K562 (cell line): ENCODE results near the gene HOXA10. TPM values are rescaled to one million over a fixed set of nuclear protein-coding genes. Genes with fewer than 3 reads are reported as not detected.

Source experiments
- HEY1 ChIP-seq: fragments of 250-450 bp; sonication (Bioruptor Pico); IDR thresholded peaks from 2 replicates; pipeline ENCODE4 v1.5.0; 2020; ENCODE audit warnings: mild to moderate bottlenecking, moderate library complexity, borderline replicate concordance
- HMGXB4 ChIP-seq: sonication (generic); formaldehyde crosslinking; IDR thresholded peaks from 2 replicates; pipeline ENCODE4 v1.8.1; 2023; ENCODE audit warnings: mild to moderate bottlenecking, missing genetic modification reagents
- HOMEZ ChIP-seq: fragments of 250-450 bp; sonication (Bioruptor Pico); IDR thresholded peaks from 2 replicates; pipeline ENCODE4 v1.4.0; 2020; ENCODE audit warnings: mild to moderate bottlenecking, moderate library complexity
- MTA1 ChIP-seq: fragments of 450-650 bp; IDR thresholded peaks from 2 replicates; pipeline ENCODE4 v1.6.1; 2017; ENCODE audit warnings: borderline replicate concordance
- NCOA6 ChIP-seq: fragments of 450-650 bp; IDR thresholded peaks from 2 replicates; pipeline ENCODE4 v1.6.1; 2017; ENCODE audit warnings: mild to moderate bottlenecking
- TCF15 ChIP-seq: fragments of 250-450 bp; sonication (Bioruptor Pico); IDR thresholded peaks from 2 replicates; pipeline ENCODE4 v1.8.0; 2022; ENCODE audit warnings: moderate library complexity, mild to moderate bottlenecking, inconsistent platforms
- polyA plus RNA-seq, 8 experiments: library from polyadenylated mRNA; depleted of rRNA in 4 of 8; stranded (reverse) in 5 of 8; unstranded in 3 of 8; fragments of >200 nt; fragmentation: Nextera tagmentation in 2 of 8; fragmentation: Illumina TruSeq in 1 of 8; extraction: Ambion mirVana in 2 of 8; extraction: Trizol in 1 of 8; gene quantifications; 2 replicates each; pipeline versions ENCODE4 v1.2.1 to v1.2.3, GENCODE V29; 2011 to 2014; ENCODE audit warnings: inconsistent platforms in 1 of 8, missing spikeins in 1 of 8
- total RNA-seq, 7 experiments: library from RNA; depleted of rRNA in 6 of 7; stranded (reverse); fragments of >200 nt in 6 of 7; fragmentation: Illumina TruSeq in 2 of 7; extraction: Trizol in 2 of 7; gene quantifications; 2 replicates each; pipeline versions ENCODE4 v1.2.1 to v1.2.3, GENCODE V29; 2011 to 2021; ENCODE audit warnings: low replicate concordance in 1 of 7
- TF ChIP-seq, protein P1 (sequence below), 3 experiments: fragments of 200-800 bp in 1 of 3; fragments of 250-450 bp in 1 of 3; fragments of 450-650 bp in 1 of 3; sonication (Bioruptor Pico) in 1 of 3; sonication (Bioruptor generic) in 1 of 3; formaldehyde crosslinking in 1 of 3; IDR thresholded peaks; 2 replicates each; pipeline versions ENCODE4 v1.6.1 to v1.8.0; 2016 to 2022; ENCODE audit warnings: mild to moderate bottlenecking in 2 of 3, missing genetic modification characterization in 2 of 3, missing compliant biosample characterization in 1 of 3, moderate library complexity in 1 of 3

HOXA10 gene
- total and polyA plus RNA-seq, 9 of the 15 experiments (the other 6 are each of a cell fraction or from before 2014, with no cell fraction given): not detected

GRCh38 chr7:27123007-27123476 lies 51.1 kb downstream of the HOXA10 start (continued):
- TF ChIP-seq HOMEZ (CRISPR knock-in tag) (no peak), HMGXB4 (CRISPR knock-in tag) (no peak), TCF15 (CRISPR knock-in tag) (no peak), MTA1 (no peak), NCOA6 (no peak), HEY1 (CRISPR knock-in tag) (no peak)
- TF ChIP-seq, protein P1, sequence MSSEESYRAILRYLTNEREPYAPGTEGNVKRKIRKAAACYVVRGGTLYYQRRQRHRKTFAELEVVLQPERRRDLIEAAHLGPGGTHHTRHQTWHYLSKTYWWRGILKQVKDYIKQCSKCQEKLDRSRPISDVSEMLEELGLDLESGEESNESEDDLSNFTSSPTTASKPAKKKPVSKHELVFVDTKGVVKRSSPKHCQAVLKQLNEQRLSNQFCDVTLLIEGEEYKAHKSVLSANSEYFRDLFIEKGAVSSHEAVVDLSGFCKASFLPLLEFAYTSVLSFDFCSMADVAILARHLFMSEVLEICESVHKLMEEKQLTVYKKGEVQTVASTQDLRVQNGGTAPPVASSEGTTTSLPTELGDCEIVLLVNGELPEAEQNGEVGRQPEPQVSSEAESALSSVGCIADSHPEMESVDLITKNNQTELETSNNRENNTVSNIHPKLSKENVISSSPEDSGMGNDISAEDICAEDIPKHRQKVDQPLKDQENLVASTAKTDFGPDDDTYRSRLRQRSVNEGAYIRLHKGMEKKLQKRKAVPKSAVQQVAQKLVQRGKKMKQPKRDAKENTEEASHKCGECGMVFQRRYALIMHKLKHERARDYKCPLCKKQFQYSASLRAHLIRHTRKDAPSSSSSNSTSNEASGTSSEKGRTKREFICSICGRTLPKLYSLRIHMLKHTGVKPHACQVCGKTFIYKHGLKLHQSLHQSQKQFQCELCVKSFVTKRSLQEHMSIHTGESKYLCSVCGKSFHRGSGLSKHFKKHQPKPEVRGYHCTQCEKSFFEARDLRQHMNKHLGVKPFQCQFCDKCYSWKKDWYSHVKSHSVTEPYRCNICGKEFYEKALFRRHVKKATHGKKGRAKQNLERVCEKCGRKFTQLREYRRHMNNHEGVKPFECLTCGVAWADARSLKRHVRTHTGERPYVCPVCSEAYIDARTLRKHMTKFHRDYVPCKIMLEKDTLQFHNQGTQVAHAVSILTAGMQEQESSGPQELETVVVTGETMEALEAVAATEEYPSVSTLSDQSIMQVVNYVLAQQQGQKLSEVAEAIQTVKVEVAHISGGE (CRISPR knock-in tag; IDR thresholded peaks at IDR 0.05): no peak
